BE2C (cell line): ENCODE measurements around the gene AP2A2.
"Not testable (repeated sequence)": the region's sequence is repeated elsewhere in the genome, so short reads cannot be mapped to it uniquely, and the experiment has no call there.

Experiments
- DNase-seq: peaks from one replicate; pipeline ENCODE4 v3.0.0-alpha.2; 2020
- H3K27me3 ChIP-seq: fragments of 250-450 bp; sonication (Bioruptor Pico); 2 replicates; pipeline ENCODE4 v1.5.1; 2020; ENCODE audit warnings: mild to moderate bottlenecking
- H3K36me3 ChIP-seq: fragments of 250-450 bp; sonication (Bioruptor Pico); 2 replicates; pipeline ENCODE4 v1.5.1; 2020; ENCODE audit warnings: mild to moderate bottlenecking
- H3K4me1 ChIP-seq: fragments of 250-450 bp; sonication (Bioruptor Pico); 2 replicates; pipeline ENCODE4 v1.5.1; 2020
- H3K4me3 ChIP-seq: 2 replicates; pipeline ENCODE4 v1.5.1; 2011; ENCODE audit warnings: low read depth, low read length
- H3K9me3 ChIP-seq: fragments of 250-450 bp; sonication (Bioruptor Pico); 2 replicates; pipeline ENCODE4 v1.5.1; 2020
- CTCF ChIP-seq: IDR thresholded peaks from 2 replicates; pipeline ENCODE4 v1.5.1; 2012; ENCODE audit warnings: mild to moderate bottlenecking, low read depth, low read length

The AP2A2 gene

GRCh38 chr11:973237-973636 lies 47.6 kb downstream of the AP2A2 start:
- H3K27me3 ChIP-seq, result no peaks in the 10 kb centered on the region
- no peak for DNase-seq
- no peaks in the 10 kb centered on the region for H3K9me3 ChIP-seq
- H3K4me1 ChIP-seq, result no peaks in the 10 kb centered on the region
- no peak overlapping the region for H3K4me3 ChIP-seq
- TF ChIP-seq CTCF, result no peak
- peaks cover 25% of the 10 kb centered on the region for H3K36me3 ChIP-seq

DNA sequence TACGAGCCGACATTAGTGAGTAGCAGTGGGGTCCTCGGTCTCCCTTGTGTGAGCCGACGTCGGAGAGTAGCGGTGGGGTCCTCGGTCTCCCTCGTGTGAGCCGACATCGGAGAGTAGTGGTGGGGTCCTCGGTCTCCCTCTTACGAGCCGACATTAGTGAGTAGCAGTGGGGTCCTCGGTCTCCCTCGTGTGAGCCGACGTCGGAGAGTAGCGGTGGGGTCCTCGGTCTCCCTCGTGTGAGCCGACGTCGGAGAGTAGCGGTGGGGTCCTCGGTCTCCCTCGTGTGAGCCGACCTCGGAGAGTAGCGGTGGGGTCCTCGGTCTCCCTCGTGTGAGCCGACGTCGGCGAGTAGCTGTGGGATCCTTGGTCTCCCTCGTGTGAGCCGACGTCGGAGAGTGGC lies 49.7 kb downstream of the AP2A2 start:
- H3K4me3 ChIP-seq, H3K9me3 ChIP-seq, DNase-seq, H3K4me1 ChIP-seq, H3K27me3 ChIP-seq: not testable (repeated sequence)
- peaks cover 28% of the 10 kb centered on the region for H3K36me3 ChIP-seq

- H3K27me3 ChIP-seq, result no peaks in the 10 kb centered on the region
- H3K4me1 ChIP-seq, result no peaks in the 10 kb centered on the region
- no peak overlapping the region for H3K4me3 ChIP-seq
- H3K9me3 ChIP-seq, result no peaks in the 10 kb centered on the region
- DNase-seq, result peak; percentile 21
- peaks cover 25% of the 10 kb centered on the region for H3K36me3 ChIP-seq
- TF ChIP-seq CTCF, result peak; percentile 23; the same call in 1 of the 2 replicates
Observed at GRCh38 chr11:975827-976226, 50.2 kb downstream of the AP2A2 start.

GRCh38 chr11:976431-977160 lies 50.9 kb downstream of the AP2A2 start:
- no peak overlapping the region for H3K4me3 ChIP-seq
- H3K9me3 ChIP-seq, result no peaks in the 10 kb centered on the region
- no peak for DNase-seq
- no peaks in the 10 kb centered on the region for H3K27me3 ChIP-seq
- peaks cover 33% of the 10 kb centered on the region for H3K36me3 ChIP-seq
- TF ChIP-seq CTCF, result no peak
- H3K4me1 ChIP-seq, result no peaks in the 10 kb centered on the region

- H3K4me1 ChIP-seq, result no peaks in the 10 kb centered on the region
- peaks cover 23% of the 10 kb centered on the region for H3K36me3 ChIP-seq
- TF ChIP-seq CTCF, result no peak
- no peaks in the 10 kb centered on the region for H3K9me3 ChIP-seq
- H3K4me3 ChIP-seq, result no peak overlapping the region
- H3K27me3 ChIP-seq, result no peaks in the 10 kb centered on the region
- DNase-seq, result no peak
Observed at GRCh38 chr11:977830-978720, 52.4 kb downstream of the AP2A2 start.

DNA sequence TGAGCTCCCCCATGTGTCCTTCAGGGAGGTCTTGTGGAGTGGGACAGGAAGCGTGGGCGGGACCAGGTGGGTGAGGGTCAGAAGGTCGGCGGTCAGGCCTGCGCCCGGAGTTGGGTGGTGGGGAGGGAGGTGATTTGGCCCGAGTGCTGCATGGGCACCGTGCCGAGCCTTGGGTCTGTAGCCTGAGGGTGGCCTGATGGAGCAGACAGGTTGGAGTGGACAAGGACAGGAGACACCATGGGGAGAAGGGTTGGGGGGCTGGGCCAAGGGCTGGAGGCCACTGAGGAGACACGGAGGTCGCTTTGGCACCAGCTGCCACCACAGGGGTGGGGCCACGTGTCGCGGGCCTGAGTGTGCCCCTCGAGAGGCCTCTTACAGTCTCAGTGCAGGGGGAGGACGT lies 53.1 kb downstream of the AP2A2 start:
- no peaks in the 10 kb centered on the region for H3K9me3 ChIP-seq
- H3K4me1 ChIP-seq, result no peaks in the 10 kb centered on the region
- no peak for TF ChIP-seq CTCF
- DNase-seq, result no peak
- peaks cover 23% of the 10 kb centered on the region for H3K36me3 ChIP-seq
- H3K4me3 ChIP-seq, result no peak overlapping the region
- H3K27me3 ChIP-seq, result no peaks in the 10 kb centered on the region
